Fibroblast of the aortic adventitia (primary cell): ENCODE measurements around the gene NRXN3. TPM values are rescaled to one million over a fixed set of nuclear protein-coding genes. Genes with fewer than 3 reads are reported as not detected.

ENCODE experiments used
- DNase-seq: peaks from one replicate; pipeline ENCODE4 v3.0.0-alpha.2; 2010; ENCODE audit warnings: low read depth
- H3K4me3 ChIP-seq: 2 replicates; pipeline ENCODE4 v1.5.1; 2011; ENCODE audit warnings: low read depth, mild to moderate bottlenecking, control low read depth, low read length, moderate library complexity
- total RNA-seq: library from RNA; depleted of rRNA; stranded (reverse); fragments of >200 nt; gene quantifications from 2 replicates; pipeline ENCODE4 v1.2.3, GENCODE V29; 2012; ENCODE audit warnings: low replicate concordance
- TF ChIP-seq, protein P1 (sequence below): IDR thresholded peaks from 2 replicates; pipeline ENCODE4 v1.5.1; 2011; ENCODE audit warnings: mild to moderate bottlenecking, low read length, control low read depth, inconsistent platforms; ENCODE audit not compliant: insufficient read depth

The NRXN3 gene
- total RNA-seq, 1 donor, result 0.18 TPM

GRCh38 chr14:78605025-78605762 is 435.0 kb downstream of the NRXN3 start:
- no peak for DNase-seq
- TF ChIP-seq, protein P1, sequence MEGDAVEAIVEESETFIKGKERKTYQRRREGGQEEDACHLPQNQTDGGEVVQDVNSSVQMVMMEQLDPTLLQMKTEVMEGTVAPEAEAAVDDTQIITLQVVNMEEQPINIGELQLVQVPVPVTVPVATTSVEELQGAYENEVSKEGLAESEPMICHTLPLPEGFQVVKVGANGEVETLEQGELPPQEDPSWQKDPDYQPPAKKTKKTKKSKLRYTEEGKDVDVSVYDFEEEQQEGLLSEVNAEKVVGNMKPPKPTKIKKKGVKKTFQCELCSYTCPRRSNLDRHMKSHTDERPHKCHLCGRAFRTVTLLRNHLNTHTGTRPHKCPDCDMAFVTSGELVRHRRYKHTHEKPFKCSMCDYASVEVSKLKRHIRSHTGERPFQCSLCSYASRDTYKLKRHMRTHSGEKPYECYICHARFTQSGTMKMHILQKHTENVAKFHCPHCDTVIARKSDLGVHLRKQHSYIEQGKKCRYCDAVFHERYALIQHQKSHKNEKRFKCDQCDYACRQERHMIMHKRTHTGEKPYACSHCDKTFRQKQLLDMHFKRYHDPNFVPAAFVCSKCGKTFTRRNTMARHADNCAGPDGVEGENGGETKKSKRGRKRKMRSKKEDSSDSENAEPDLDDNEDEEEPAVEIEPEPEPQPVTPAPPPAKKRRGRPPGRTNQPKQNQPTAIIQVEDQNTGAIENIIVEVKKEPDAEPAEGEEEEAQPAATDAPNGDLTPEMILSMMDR, result no peak

GRCh38 chr14:78605897-78606500 is 435.8 kb downstream of the NRXN3 start:
- TF ChIP-seq, protein P1, result no peak
- no peak overlapping the region for H3K4me3 ChIP-seq
- DNase-seq, result peak; percentile 93

More at GRCh38 chr14:78605025-78605762, 435.0 kb downstream of the NRXN3 start:
- no peak overlapping the region for H3K4me3 ChIP-seq

DNA sequence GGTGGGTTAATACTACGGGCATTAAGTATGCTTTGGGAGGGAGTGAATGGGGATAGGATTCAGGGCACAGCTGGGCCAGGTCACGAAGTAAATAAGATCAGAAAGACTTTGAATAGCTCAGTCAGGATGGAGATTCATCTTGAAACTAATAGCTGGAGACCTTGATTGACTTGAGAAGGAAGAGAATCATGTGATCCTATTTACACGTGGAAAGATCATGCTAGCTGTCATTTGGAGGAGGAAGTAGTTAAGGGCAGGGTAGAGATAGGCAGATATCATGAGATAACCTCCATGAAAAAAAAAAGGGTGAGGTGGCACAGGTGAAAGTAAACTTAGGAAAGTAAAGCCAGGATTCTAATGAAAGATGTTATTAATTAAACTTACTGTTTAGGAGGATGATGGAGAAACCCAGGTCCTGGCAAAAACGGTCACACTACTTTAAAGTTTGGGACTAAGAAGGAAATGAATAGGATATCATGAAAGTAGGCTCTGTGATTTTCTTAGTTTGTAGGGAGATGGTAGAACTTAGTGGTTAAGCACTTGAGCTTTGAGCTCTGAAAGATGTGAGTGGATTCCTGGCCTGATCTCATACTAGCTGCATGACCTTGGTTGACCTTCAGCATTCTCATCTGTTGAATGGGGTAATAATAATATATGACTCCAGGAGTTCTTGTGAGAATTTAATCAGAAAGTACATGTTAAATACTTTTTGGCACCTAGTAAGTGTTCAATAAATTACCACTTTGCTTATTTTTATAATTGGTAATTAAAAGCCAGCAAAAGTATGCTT is 439.0 kb downstream of the NRXN3 start:
- DNase-seq, result no peak
- TF ChIP-seq, protein P1, result no peak
- no peak overlapping the region for H3K4me3 ChIP-seq

GRCh38 chr14:78610994-78611393 is 440.8 kb downstream of the NRXN3 start:
- H3K4me3 ChIP-seq, result no peak overlapping the region
- TF ChIP-seq, protein P1, result no peak
- DNase-seq, result no peak

DNA sequence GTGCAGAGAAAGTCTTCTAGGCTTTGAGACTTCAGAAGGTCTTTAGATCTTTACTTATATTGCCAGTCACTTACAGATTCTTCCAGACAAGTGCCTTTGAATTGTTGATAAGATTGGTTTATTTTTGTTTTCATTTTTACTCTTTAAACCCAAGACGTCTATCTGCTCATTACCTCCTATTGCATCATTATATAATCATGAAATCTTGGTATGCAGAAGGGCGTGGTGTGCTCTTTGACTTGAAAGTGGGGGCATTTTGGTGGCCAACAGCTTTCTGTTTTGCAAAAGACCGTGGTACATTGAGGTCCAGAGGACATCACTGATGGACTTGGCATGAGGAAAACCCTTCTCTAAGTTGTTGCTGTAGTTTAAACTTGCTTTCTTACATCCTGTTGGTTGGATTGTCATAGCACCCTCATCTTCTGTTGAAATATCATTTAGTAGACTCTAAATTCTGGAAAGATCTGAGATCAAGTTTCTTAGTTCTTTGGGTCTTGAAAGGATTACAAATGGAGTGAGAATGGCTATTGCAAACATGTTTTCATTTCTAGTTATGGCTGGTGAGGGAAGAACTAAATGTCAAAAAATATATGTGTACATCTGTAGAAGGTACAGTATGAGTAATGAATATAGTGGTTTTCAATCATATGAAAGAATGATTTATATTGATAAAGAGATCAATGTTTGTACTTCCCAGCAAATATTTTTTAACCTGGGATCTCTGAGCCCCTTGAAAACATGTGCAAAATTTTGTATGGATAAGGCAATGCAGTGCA is 441.8 kb downstream of the NRXN3 start:
- TF ChIP-seq, protein P1, result no peak
- DNase-seq, result peak; percentile 48

DNA sequence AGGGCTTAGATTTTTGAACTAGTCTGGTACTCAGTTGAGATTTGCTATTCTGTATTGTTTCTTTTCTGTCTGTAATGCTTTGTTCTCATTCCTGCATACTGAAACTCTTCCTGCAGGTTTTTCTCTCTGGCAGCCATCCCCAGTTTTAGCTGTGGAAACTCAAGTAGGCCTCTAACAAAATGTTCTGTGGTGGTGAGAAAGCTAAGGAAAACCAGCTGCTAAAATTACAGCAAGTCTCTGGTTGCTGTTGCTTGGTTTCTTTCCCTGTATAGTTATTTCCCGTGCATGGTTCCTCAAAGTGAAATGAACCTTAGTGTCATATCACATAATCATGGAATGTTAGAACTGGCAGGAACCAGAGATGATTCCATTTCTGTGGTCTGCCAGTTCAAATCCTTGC is 442.5 kb downstream of the NRXN3 start:
- peak; percentile 63 for DNase-seq
- TF ChIP-seq, protein P1, result no peak

More for the DNA sequence above, 441.8 kb downstream of the NRXN3 start:
- no peak overlapping the region for H3K4me3 ChIP-seq

More for the DNA sequence above, 442.5 kb downstream of the NRXN3 start:
- H3K4me3 ChIP-seq, result no peak overlapping the region
